Brain pericyte (primary cell): ENCODE measurements around the gene MFAP3.

Experiments
- DNase-seq: peaks from one replicate; pipeline ENCODE4 v3.0.0-alpha.2; 2012; ENCODE audit warnings: low read depth, low spot score

Gene MFAP3

GRCh38 chr5:154092356-154093141 is 53.8 kb downstream of the MFAP3 start:
- DNase-seq: no peak

- DNase-seq: no peak
Observed at GRCh38 chr5:154093142-154093532, 54.4 kb downstream of the MFAP3 start.

GRCh38 chr5:154095904-154096303 is 57.1 kb downstream of the MFAP3 start:
- no peak for DNase-seq

- DNase-seq: no peak
Observed at GRCh38 chr5:154097031-154097430, 58.3 kb downstream of the MFAP3 start.

GRCh38 chr5:154098465-154098864 is 59.7 kb downstream of the MFAP3 start:
- DNase-seq: no peak

GRCh38 chr5:154101184-154101583 is 62.4 kb downstream of the MFAP3 start:
- DNase-seq: no peak

GRCh38 chr5:154103233-154103632 is 64.5 kb downstream of the MFAP3 start:
- DNase-seq: no peak
